ENCODE results near the gene CCDC197. TPM values are rescaled to one million over a fixed set of nuclear protein-coding genes. Genes with fewer than 3 reads are reported as not detected.

The CCDC197 gene
- polyA plus RNA-seq, 6 donors from 2014 or later = not detected

GRCh38 chr14:93987376-93987775, 9.7 kb upstream of the CCDC197 start:
- Mint-ChIP-seq H3K9me3 (peaks cover 0 to 4% (median 0%) of the 10 kb centered on the region in 7 donors), H3K36me3 (peaks cover 0 to 7% of the 10 kb centered on the region in 2 donors), H3K27me3 (peaks cover 55 to 86% (median 58%) of the 10 kb centered on the region in 3 donors), H3K27ac (no peak overlapping the region), H3K4me1 (peaks cover 0 to 4% (median 0%) of the 10 kb centered on the region in 3 donors), H3K4me3 (no peak overlapping the region)
- ATAC-seq (ENCODE audit: low read depth in 2 of 2) (no peak), DNase-seq (no peak)

GRCh38 chr14:93987815-93988476, 9.2 kb upstream of the CCDC197 start:
- H3K27me3 Mint-ChIP-seq = peaks cover 57 to 87% (median 57%) of the 10 kb centered on the region in 3 donors
- H3K4me1 Mint-ChIP-seq = peaks cover 0 to 4% (median 0%) of the 10 kb centered on the region in 3 donors
- DNase-seq = no peak
- H3K4me3 Mint-ChIP-seq = no peak overlapping the region
- ATAC-seq (ENCODE audit: low read depth in 2 of 2) = no peak
- peaks cover 0 to 4% (median 0%) of the 10 kb centered on the region in 7 donors for H3K9me3 Mint-ChIP-seq
- no peak overlapping the region for H3K27ac Mint-ChIP-seq
- peaks cover 0 to 7% of the 10 kb centered on the region in 2 donors for H3K36me3 Mint-ChIP-seq

GRCh38 chr14:93989939-93990338, 7.2 kb upstream of the CCDC197 start:
- H3K9me3 Mint-ChIP-seq = peaks cover 0 to 3% (median 0%) of the 10 kb centered on the region in 7 donors
- peak overlapping the region in 2 of 6 donors; percentile 1 to 12 for H3K27ac Mint-ChIP-seq
- H3K4me1 Mint-ChIP-seq = peaks cover 0 to 4% (median 0%) of the 10 kb centered on the region in 3 donors
- peaks cover 0 to 7% of the 10 kb centered on the region in 2 donors for H3K36me3 Mint-ChIP-seq
- peak; percentile 56 to 74 for ATAC-seq (ENCODE audit: low read depth in 2 of 2)
- H3K4me3 Mint-ChIP-seq = no peak overlapping the region
- no peak for DNase-seq
- H3K27me3 Mint-ChIP-seq = peaks cover 49 to 86% (median 57%) of the 10 kb centered on the region in 3 donors

- no peak for ATAC-seq (ENCODE audit: low read depth in 2 of 2)
- H3K4me3 Mint-ChIP-seq = no peak overlapping the region
- peaks cover 0 to 7% of the 10 kb centered on the region in 2 donors for H3K36me3 Mint-ChIP-seq
- H3K4me1 Mint-ChIP-seq = peaks cover 0 to 4% (median 0%) of the 10 kb centered on the region in 3 donors
- no peak overlapping the region for H3K27ac Mint-ChIP-seq
- peaks cover 0 to 3% (median 0%) of the 10 kb centered on the region in 7 donors for H3K9me3 Mint-ChIP-seq
- no peak for DNase-seq
- H3K27me3 Mint-ChIP-seq = peaks cover 47 to 84% (median 55%) of the 10 kb centered on the region in 3 donors
Measured at GRCh38 chr14:93991212-93991611, 5.9 kb upstream of the CCDC197 start.

GRCh38 chr14:93991649-93992048, 5.5 kb upstream of the CCDC197 start:
- Mint-ChIP-seq H3K27ac (no peak overlapping the region), H3K4me1 (peaks cover 0 to 4% (median 0%) of the 10 kb centered on the region in 3 donors), H3K36me3 (peaks cover 0 to 7% of the 10 kb centered on the region in 2 donors), H3K4me3 (no peak overlapping the region), H3K9me3 (peaks cover 0 to 3% (median 0%) of the 10 kb centered on the region in 7 donors), H3K27me3 (peaks cover 51 to 86% (median 52%) of the 10 kb centered on the region in 3 donors)
- no peak for DNase-seq
- ATAC-seq (ENCODE audit: low read depth in 2 of 2) = no peak

GRCh38 chr14:93993382-93993781, 3.7 kb upstream of the CCDC197 start:
- Mint-ChIP-seq H3K9me3 (peaks cover 0 to 3% (median 0%) of the 10 kb centered on the region in 7 donors), H3K4me1 (peaks cover 0 to 4% (median 0%) of the 10 kb centered on the region in 3 donors), H3K27me3 (peaks cover 52 to 91% (median 59%) of the 10 kb centered on the region in 3 donors), H3K36me3 (peaks cover 0 to 7% of the 10 kb centered on the region in 2 donors), H3K27ac (no peak overlapping the region), H3K4me3 (no peak overlapping the region)
- no peak for DNase-seq
- ATAC-seq (ENCODE audit: low read depth in 2 of 2) = no peak

- Mint-ChIP-seq H3K4me3 (no peak overlapping the region), H3K9me3 (peaks cover 0 to 3% (median 0%) of the 10 kb centered on the region in 7 donors), H3K4me1 (peaks cover 0 to 2% (median 0%) of the 10 kb centered on the region in 3 donors), H3K27ac (no peak overlapping the region), H3K27me3 (peaks cover 54 to 91% (median 57%) of the 10 kb centered on the region in 3 donors), H3K36me3 (peaks cover 0 to 7% of the 10 kb centered on the region in 2 donors)
- no peak for ATAC-seq (ENCODE audit: low read depth in 2 of 2)
- no peak for DNase-seq
Measured at GRCh38 chr14:93994919-93995682, 2.0 kb upstream of the CCDC197 start.

- Mint-ChIP-seq H3K27ac (no peak overlapping the region), H3K4me1 (no peaks in the 10 kb centered on the region), H3K4me3 (no peak overlapping the region)
Measured at GRCh38 chr14:93996130-93996695, 888 bp upstream of the CCDC197 start.

GRCh38 chr14:93997916-93998870, 1.1 kb downstream of the CCDC197 start:
- H3K27me3 Mint-ChIP-seq = peaks cover 43 to 85% (median 47%) of the 10 kb centered on the region in 3 donors
- H3K36me3 Mint-ChIP-seq = no peaks in the 10 kb centered on the region
- H3K27ac Mint-ChIP-seq = no peak overlapping the region
- H3K9me3 Mint-ChIP-seq = no peaks in the 10 kb centered on the region
- H3K4me1 Mint-ChIP-seq = peaks cover 0 to 11% (median 0%) of the 10 kb centered on the region in 3 donors
- H3K4me3 Mint-ChIP-seq = no peak overlapping the region
- no peak for DNase-seq
- ATAC-seq (ENCODE audit: low read depth in 2 of 2) = no peak

More at GRCh38 chr14:93996130-93996695, 888 bp upstream of the CCDC197 start:
- ATAC-seq (ENCODE audit: low read depth in 2 of 2) (no peak), DNase-seq (no peak)
- peaks cover 50 to 88% (median 51%) of the 10 kb centered on the region in 3 donors for H3K27me3 Mint-ChIP-seq
- peaks cover 0 to 7% of the 10 kb centered on the region in 2 donors for H3K36me3 Mint-ChIP-seq
- H3K9me3 Mint-ChIP-seq = peaks cover 0 to 3% (median 0%) of the 10 kb centered on the region in 7 donors

- DNase-seq (no peak), ATAC-seq (ENCODE audit: low read depth in 2 of 2) (no peak)
- H3K27ac Mint-ChIP-seq = no peak overlapping the region
- H3K4me1 Mint-ChIP-seq = peaks cover 0 to 11% (median 0%) of the 10 kb centered on the region in 3 donors
- peaks cover 46 to 85% (median 50%) of the 10 kb centered on the region in 3 donors for H3K27me3 Mint-ChIP-seq
- no peak overlapping the region for H3K4me3 Mint-ChIP-seq
- H3K36me3 Mint-ChIP-seq = no peaks in the 10 kb centered on the region
- H3K9me3 Mint-ChIP-seq = no peaks in the 10 kb centered on the region
Measured at GRCh38 chr14:93998871-93999403, 1.8 kb downstream of the CCDC197 start.

- no peaks in the 10 kb centered on the region for H3K36me3 Mint-ChIP-seq
- no peaks in the 10 kb centered on the region for H3K9me3 Mint-ChIP-seq
- DNase-seq (no peak), ATAC-seq (ENCODE audit: low read depth in 2 of 2) (no peak)
- H3K27me3 Mint-ChIP-seq = peaks cover 41 to 85% (median 55%) of the 10 kb centered on the region in 3 donors
- H3K4me1 Mint-ChIP-seq = peaks cover 0 to 11% (median 0%) of the 10 kb centered on the region in 3 donors
- no peak overlapping the region for H3K27ac Mint-ChIP-seq
- H3K4me3 Mint-ChIP-seq = no peak overlapping the region
Measured at GRCh38 chr14:93999573-93999972, 2.5 kb downstream of the CCDC197 start.

GRCh38 chr14:94000267-94000666, 3.2 kb downstream of the CCDC197 start:
- Mint-ChIP-seq H3K36me3 (no peaks in the 10 kb centered on the region), H3K4me1 (peaks cover 0 to 11% (median 3%) of the 10 kb centered on the region in 3 donors), H3K4me3 (peak overlapping the region in 1 of 8 donors; percentile 56), H3K27me3 (peaks cover 47 to 89% (median 62%) of the 10 kb centered on the region in 3 donors), H3K27ac (no peak overlapping the region), H3K9me3 (no peaks in the 10 kb centered on the region)
- no peak for ATAC-seq (ENCODE audit: low read depth in 2 of 2)
- DNase-seq = no peak
